GM21515 (cell line): ENCODE measurements around the gene CFAP77.

ENCODE experiments used
- ATAC-seq: cut with Tn5 transposase; IDR thresholded peaks from one replicate; pipeline ENCODE4 v1.9.1; 2021; ENCODE audit not compliant: unreplicated experiment

CFAP77 gene

GRCh38 chr9:132590318-132591182 lies 180.5 kb downstream of the CFAP77 start:
- no peak for ATAC-seq

- no peak for ATAC-seq
Measured at GRCh38 chr9:132591244-132591643, 181.2 kb downstream of the CFAP77 start.

GRCh38 chr9:132591751-132592314 lies 181.8 kb downstream of the CFAP77 start:
- no peak for ATAC-seq

GRCh38 chr9:132592451-132592850 lies 182.4 kb downstream of the CFAP77 start:
- no peak for ATAC-seq

GRCh38 chr9:132594412-132594811 lies 184.4 kb downstream of the CFAP77 start:
- ATAC-seq, result no peak

GRCh38 chr9:132595319-132595718 lies 185.3 kb downstream of the CFAP77 start:
- no peak for ATAC-seq

- ATAC-seq, result no peak
Measured at GRCh38 chr9:132596200-132596599, 186.2 kb downstream of the CFAP77 start.

GRCh38 chr9:132597073-132597775 lies 187.2 kb downstream of the CFAP77 start:
- no peak for ATAC-seq

- ATAC-seq, result no peak
Measured at GRCh38 chr9:132600326-132600984, 190.4 kb downstream of the CFAP77 start.

- no peak for ATAC-seq
Measured at GRCh38 chr9:132602207-132602606, 192.2 kb downstream of the CFAP77 start.

- ATAC-seq, result no peak
Measured at GRCh38 chr9:132605387-132605786, 195.4 kb downstream of the CFAP77 start.

GRCh38 chr9:132606066-132606465 lies 196.1 kb downstream of the CFAP77 start:
- ATAC-seq, result no peak

- no peak for ATAC-seq
Measured at GRCh38 chr9:132609184-132609583, 199.2 kb downstream of the CFAP77 start.

- ATAC-seq, result no peak
Measured at GRCh38 chr9:132609829-132610228, 199.8 kb downstream of the CFAP77 start.

- no peak for ATAC-seq
Measured at GRCh38 chr9:132610661-132611060, 200.7 kb downstream of the CFAP77 start.

- ATAC-seq, result no peak
Measured at GRCh38 chr9:132614324-132614723, 204.3 kb downstream of the CFAP77 start.

GRCh38 chr9:132615774-132616173 lies 205.8 kb downstream of the CFAP77 start:
- ATAC-seq, result no peak

- no peak for ATAC-seq
Measured at GRCh38 chr9:132616725-132617124, 206.7 kb downstream of the CFAP77 start.

GRCh38 chr9:132622159-132622558 lies 212.1 kb downstream of the CFAP77 start:
- no peak for ATAC-seq
